ENCODE results near the gene NPC1L1.
A peak's percentile ranks its signal among the peaks of the same experiment; 100 is the strongest.

NPC1L1 gene

GRCh38 chr7:44573464-44574286, 32.5 kb upstream of the NPC1L1 start, which contains the start of gene DDX56:
DDX56 (minus strand) TSS chr7:44573908; CDS start chr7:44573895, 13 bp downstream.
- ChIA-PET POLR2A (interaction anchor here (0.7 to 1.0 kb wide), 4 partner anchors 8 to 275 kb away, joined by 3 to 5 read pairs (median 3); no protein-coding TSS in a partner anchor), CTCF (interaction anchor here (0.8 to 5.6 kb wide), 8 partner anchors 8 to 378 kb away, joined by 3 to 41 read pairs (median 7); partner anchors contain the start of genes H2AZ2, TMED4 and YKT6)
- no peak for TF ChIP-seq CTCF (IDR thresholded peaks at IDR 0.05; ENCODE audit: control extremely low read depth, extremely low read depth, low read depth, missing control alignments)
- DNase-seq (ENCODE audit: extremely low spot score) = peak; percentile 96

GRCh38 chr7:44572771-44573170, 31.6 kb upstream of the NPC1L1 start:
- ChIA-PET CTCF (interaction anchor here (1.0 to 5.6 kb wide), 7 partner anchors 8 to 564 kb away, joined by 3 to 41 read pairs (median 6); partner anchors contain the start of gene TMED4), POLR2A (interaction anchor here (0.7 to 0.9 kb wide), 2 partner anchors 12 to 224 kb away, joined by 3 read pairs; no protein-coding TSS in a partner anchor)
- no peak for TF ChIP-seq CTCF (IDR thresholded peaks at IDR 0.05; ENCODE audit: control extremely low read depth, extremely low read depth, low read depth, missing control alignments)
- DNase-seq (ENCODE audit: extremely low spot score) = no peak

- TF ChIP-seq CTCF (IDR thresholded peaks at IDR 0.05; ENCODE audit: control extremely low read depth, extremely low read depth, low read depth, missing control alignments) = no peak
- ChIA-PET CTCF (interaction anchor here (0.6 to 1.8 kb wide), 6 partner anchors 10 to 566 kb away, joined by 3 to 9 read pairs (median 4); no protein-coding TSS in a partner anchor), POLR2A (interaction anchor here (1.1 kb wide), 1 partner anchor 11 kb away, joined by 3 read pairs; no protein-coding TSS in a partner anchor)
- no peak for DNase-seq (ENCODE audit: extremely low spot score)
Observed at GRCh38 chr7:44569959-44570358, 28.8 kb upstream of the NPC1L1 start.

- ChIA-PET POLR2A (interaction anchor here (1.1 kb wide), 1 partner anchor 10 kb away, joined by 3 read pairs; no protein-coding TSS in a partner anchor), CTCF (interaction anchor here (0.6 to 5.6 kb wide), 4 partner anchors 136 to 328 kb away, joined by 3 to 65 read pairs (median 3); no protein-coding TSS in a partner anchor)
- no peak for TF ChIP-seq CTCF (IDR thresholded peaks at IDR 0.05; ENCODE audit: control extremely low read depth, extremely low read depth, low read depth, missing control alignments)
- no peak for DNase-seq (ENCODE audit: extremely low spot score)
Observed at GRCh38 chr7:44568771-44569560, 27.8 kb upstream of the NPC1L1 start.

GRCh38 chr7:44567884-44568283, 26.8 kb upstream of the NPC1L1 start:
- TF ChIP-seq CTCF (IDR thresholded peaks at IDR 0.05; ENCODE audit: control extremely low read depth, extremely low read depth, low read depth, missing control alignments) = no peak
- CTCF ChIA-PET = interaction anchor here (1.2 to 5.6 kb wide), 2 partner anchors 135 to 325 kb away, joined by 3 to 65 read pairs; no protein-coding TSS in a partner anchor
- POLR2A ChIA-PET = no interaction called here
- DNase-seq (ENCODE audit: extremely low spot score) = no peak

GRCh38 chr7:44566680-44567079, 25.6 kb upstream of the NPC1L1 start:
- TF ChIP-seq CTCF (IDR thresholded peaks at IDR 0.05; ENCODE audit: control extremely low read depth, extremely low read depth, low read depth, missing control alignments) = no peak
- no peak for DNase-seq (ENCODE audit: extremely low spot score)
- POLR2A ChIA-PET = interaction anchor here (2.4 kb wide), 1 partner anchor 9 kb away, joined by 6 read pairs; no protein-coding TSS in a partner anchor
- CTCF ChIA-PET = interaction anchor here (1.1 to 5.6 kb wide), 5 partner anchors 14 to 570 kb away, joined by 4 to 65 read pairs (median 25); partner anchors contain the start of gene POLD2

Data from GM10248 (cell line).